Esophagus mucosa (tissue), 1 donor: ENCODE measurements around the gene KRT8. TPM values are rescaled to one million over a fixed set of nuclear protein-coding genes. Genes with fewer than 3 reads are reported as not detected.
A peak's percentile ranks its signal among the peaks of the same experiment; 100 is the strongest.

Source experiments
- ATAC-seq: fragments of 200-7000 bp; cut with Tn5 transposase; one replicate; pipeline ENCODE4 v1.9.1; 2020
- total RNA-seq: library from RNA; stranded (reverse); gene quantifications from one replicate; pipeline ENCODE4 v1.2.4, GENCODE V29; 2023
- donor health status: DM: yes; HTN: yes; CAD: no.

The KRT8 gene
- 40.1 TPM for total RNA-seq

DNA sequence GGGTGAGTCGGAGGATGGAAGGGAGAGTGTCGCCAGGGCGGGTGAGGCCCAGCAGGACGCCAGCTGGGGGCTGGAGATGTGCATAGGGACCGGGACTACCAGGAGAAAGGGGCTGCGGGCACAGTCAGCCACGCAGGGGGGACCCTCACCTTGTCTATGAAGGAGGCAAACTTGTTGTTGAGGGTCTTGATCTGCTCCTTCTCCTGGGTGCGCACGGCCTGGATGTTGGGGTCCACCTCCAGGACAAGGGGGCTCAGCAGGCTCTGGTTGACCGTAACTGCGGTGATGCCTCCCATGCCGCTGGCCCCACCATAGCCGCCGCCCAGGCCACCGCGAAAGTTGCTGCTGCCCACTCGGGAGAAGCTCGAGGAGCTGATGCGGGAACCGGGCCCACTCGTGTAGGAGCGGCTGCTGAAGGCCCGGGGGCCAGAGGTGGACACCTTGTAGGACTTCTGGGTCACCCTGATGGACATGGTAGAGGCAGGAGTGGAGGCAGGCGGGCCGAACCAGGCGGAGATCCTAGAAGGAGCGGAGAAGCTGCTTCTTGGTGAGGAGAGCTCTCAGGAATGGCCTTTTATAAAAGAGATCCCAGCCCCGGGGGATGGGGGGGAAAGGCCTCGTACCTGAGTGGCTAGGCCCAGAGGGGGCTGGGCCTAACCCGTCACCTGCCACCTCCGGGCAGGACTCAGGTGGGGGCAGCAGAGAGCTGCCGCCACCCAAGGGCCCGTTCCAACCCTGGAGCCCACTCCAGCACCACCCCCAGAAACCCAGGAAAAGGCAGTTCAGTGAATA lies at the start of gene KRT8:
TSS of gene KRT8 (minus strand) at position 568 of the 792 bp plus-strand sequence. CDS start at position 473, 95 bp downstream.
- ATAC-seq = peak; percentile 50

DNA sequence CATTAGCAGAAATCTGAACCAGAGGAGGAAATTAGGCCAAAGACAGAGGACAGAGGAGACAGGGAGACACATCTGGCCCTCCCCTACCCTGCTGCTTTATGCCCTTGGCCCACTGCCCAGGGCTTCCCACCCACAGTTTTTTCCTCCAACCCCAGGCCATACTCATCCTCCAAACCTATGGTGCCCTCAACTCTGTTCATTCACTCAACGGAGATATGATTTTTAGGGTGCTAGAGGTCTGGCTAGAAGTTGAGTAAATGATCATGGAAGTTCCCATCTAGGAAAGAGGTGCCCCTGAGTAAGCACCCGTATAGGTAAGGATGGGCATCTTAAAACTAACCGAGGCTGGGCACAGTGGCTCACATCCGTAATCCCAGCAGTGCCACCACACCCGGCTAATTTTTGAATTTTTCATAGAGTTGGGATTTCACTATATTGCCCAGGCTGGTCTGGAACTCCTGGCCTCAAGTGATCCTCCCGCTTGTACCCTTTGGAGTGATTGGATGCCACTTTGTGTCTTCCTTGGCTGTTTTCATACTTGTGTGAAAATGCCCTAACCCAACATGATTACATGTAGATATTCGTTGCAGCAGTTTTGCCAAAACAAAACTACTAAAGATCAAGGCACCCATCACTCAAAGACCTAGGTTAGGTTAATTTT lies 48.4 kb upstream of the KRT8 start:
- ATAC-seq = no peak

DNA sequence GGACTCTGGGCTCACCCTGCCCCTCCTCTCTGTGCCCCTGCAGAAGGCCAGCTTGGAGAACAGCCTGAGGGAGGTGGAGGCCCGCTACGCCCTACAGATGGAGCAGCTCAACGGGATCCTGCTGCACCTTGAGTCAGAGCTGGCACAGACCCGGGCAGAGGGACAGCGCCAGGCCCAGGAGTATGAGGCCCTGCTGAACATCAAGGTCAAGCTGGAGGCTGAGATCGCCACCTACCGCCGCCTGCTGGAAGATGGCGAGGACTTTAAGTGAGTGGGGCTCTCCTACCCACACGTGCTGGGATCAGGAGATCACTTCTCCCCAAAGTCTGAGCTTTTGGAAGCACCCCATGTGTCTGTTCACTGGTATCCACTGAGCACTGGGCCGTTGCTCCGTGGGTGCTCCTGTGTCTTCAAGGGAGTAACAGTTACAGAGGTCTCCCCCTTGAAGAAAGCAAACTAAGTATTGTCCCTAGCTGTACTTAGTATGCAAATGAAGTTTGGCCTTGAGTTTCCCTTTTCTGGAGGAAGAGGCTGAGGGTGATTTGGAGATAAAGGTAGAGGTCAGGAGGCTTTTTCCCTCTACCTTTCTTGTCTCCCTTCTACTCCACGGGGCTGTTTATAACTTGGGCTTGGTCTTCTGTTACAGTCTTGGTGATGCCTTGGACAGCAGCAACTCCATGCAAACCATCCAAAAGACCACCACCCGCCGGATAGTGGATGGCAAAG lies 47.4 kb upstream of the KRT8 start:
- no peak for ATAC-seq

DNA sequence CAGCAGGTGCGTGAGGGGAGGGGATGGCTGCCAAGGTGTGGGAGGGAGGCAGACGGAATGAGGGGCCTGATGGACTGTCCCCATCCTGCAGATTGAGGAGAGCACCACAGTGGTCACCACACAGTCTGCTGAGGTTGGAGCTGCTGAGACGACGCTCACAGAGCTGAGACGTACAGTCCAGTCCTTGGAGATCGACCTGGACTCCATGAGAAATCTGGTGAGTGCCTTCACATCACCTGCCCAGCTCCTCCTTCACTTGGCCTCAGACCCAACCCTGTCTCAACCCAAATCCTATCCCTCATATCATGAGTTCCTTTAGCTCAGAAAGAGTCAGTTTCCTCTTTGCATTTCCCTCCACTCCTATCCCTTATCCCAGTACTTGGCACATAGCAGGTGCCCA lies 46.8 kb upstream of the KRT8 start:
- no peak for ATAC-seq

DNA sequence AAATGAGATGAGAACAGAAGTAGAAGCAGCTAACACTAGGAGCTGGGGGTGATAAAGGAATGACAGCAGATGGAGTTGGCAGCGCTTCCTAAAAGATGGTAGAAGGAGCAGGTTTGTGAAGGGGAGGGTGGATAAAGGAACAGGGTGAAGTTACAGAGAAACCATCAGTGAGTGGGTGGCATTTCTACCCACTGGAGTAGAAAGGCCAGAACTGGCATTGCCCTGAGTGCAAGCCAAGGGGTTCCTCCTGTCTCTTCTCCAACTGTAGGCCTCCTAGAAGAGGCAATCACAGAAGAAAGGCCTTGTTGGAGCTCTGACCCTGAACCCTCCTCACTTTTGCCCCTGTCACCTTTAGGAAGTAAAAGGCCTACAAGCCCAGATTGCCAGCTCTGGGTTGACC lies 46.2 kb upstream of the KRT8 start:
- no peak for ATAC-seq

DNA sequence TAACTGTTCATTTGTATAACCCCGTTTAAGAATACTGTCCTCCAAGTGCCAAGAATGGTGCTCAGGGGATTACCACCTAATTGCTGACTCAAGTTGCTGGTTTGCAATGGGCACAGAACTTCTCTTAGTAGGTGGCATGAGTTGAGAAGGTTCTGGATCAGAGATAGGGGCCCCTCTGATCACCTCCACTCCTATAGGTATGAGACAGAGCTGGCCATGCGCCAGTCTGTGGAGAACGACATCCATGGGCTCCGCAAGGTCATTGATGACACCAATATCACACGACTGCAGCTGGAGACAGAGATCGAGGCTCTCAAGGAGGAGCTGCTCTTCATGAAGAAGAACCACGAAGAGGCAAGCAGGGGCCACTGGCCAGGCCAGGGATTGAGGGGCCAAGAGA lies 45.7 kb upstream of the KRT8 start:
- no peak for ATAC-seq

DNA sequence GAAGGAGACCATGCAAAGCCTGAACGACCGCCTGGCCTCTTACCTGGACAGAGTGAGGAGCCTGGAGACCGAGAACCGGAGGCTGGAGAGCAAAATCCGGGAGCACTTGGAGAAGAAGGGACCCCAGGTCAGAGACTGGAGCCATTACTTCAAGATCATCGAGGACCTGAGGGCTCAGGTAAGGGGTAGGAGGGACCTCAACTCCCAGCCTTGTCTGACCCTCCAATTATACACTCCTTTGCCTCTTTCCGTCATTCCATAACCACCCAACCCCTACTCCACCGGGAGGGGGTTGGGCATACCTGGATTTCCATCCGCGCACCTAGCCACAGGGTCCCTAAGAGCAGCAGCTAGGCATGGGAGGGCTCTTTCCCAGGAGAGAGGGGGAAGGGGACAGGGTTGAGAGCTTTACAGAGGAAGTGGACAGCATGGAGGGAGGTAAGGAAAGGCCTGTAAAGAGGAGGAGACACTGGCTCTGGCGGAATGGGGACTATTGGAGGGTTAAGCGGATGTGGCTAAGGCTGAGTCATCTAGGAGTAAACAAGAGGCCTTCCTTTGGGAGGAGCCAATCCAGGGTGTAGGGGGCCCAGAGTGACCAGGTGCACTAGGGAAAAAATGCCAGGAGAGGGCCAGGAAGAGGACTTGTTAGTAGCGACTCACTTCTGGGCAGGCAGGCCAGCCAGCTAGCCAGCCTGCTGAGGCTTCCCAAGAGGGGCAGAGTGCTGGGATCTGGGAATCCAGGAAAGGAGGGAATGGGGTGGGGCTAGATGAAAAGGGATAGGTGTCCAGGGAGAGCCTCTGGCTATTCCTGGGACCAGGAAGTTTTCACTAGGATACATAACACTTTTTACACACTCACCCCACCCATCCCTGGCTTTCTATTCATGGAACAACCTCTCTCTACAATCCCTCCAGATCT lies 44.8 kb upstream of the KRT8 start:
- ATAC-seq = peak; percentile 93

DNA sequence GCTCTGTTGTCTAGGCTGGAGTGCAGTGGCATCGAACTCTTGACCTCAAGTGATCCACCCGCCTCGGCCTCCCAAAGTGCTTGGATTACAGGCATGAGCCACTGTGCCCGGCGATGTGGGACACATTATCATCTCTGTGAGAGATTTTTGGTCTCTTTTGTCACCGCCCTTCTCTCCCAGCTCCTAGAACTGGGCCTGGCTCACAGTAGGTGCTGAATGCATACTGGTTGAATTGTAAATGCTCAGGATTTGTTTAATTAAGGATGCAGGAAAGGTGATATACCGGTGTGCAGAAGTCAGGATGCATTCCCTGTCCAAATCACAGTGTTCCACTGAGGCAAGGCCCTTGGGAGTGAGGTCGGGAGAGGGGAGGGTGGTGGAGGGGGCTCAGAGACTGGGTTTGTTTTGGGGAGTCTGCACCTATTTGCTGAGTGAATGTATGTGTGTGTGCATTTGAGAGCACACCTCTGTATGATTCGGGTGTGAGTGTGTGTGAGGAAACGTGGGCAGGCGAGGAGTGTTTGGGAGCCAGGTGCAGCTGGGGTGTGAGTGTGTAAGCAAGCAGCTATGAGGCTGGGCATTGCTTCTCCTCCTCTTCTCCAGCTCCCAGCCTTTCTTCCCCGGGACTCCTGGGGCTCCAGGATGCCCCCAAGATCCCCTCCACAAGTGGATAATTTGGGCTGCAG lies 43.0 kb upstream of the KRT8 start:
- no peak for ATAC-seq

DNA sequence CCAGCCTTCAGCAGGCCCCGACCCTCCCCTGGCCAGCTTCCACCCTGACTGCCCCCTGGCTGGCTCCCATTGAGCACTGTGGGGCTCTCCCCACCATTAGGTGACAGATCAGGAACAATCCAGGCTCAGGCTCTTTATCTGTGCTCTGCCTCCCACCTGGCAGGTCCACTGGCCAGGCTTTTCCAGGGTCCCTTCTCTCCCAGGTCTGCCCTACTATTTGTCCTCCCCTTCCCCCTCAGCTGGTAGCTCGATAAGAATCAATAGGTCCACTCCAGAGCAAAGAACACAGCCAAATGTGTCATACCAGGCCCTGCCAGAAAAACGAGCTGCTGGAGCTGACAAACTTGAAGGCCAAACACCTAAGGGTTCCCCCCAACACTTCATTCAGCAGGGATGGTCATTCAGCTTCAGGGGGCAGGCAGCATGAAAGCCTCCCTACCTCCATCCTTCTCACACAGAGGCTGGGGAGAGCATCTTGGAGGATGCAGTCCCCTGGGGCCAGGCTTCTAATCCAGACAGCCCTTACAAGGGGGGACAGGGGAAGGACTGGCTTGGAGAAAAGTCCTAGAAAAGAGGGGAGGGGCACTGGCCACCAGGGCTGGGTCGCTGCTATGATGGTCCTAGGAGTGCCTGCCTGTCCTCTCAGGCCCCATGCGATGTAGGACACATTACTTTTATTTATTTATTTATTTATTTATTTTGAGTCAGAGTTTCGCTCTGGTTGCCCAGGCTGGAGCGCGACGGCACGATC lies 42.1 kb upstream of the KRT8 start:
- ATAC-seq = no peak

DNA sequence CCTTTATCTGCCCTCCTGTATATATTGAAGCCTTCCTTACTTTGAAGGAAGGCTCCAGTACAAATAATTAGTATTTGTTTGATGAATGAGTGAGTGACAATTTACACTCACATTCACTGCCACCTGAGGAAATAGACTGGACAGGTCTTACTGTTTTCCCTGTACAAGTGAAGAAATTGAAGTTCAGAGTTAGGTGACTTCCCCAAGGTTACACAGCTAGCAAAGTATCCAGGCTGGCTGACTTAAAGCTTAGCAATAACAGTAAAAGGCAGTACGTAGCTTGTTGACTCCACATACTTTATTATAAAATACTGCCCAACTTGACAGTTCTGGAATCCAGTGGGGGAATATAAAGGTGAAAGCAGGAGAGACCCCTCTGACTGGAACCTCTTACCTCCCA lies 41.5 kb upstream of the KRT8 start:
- no peak for ATAC-seq

DNA sequence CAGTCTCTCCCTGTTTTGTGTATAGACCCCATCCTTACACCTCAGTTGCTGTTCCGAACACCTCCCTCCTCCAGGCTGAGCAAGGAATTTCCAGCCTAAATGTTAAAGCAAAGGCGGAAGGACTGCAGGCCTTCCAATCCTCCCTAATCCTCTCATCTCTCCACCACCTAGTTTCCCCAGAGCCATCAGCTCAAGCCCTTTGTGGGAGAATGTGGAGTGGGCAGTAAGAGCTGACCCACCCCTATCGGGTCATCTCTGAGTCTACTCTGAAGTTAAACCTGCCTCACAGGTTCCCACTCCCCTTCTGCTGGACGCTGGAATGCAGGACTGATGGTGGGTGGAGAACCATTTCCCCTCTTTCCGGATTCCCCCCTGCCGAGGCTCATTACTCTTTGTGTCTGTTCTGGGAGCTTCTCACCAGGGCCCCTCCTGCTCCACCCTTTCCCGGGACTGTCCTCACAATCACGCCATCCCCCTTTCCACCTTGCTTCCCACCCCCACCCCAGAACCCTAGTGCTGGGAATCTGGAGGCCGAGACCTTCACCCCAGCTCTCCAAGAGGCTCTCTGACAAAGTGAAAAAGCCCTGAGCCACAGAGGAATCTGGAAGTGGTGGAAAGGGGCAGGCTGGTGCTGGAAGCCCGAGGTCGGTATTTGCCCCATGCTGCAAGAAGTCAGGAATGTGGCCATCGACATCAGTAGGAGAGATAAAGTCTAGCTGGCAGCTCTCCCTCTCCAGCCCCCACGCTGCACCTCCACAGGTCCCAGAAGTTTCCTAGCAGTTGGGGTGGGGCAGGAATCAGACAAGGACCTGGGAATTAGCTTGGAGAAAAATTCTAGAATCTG lies 40.7 kb upstream of the KRT8 start:
- no peak for ATAC-seq

DNA sequence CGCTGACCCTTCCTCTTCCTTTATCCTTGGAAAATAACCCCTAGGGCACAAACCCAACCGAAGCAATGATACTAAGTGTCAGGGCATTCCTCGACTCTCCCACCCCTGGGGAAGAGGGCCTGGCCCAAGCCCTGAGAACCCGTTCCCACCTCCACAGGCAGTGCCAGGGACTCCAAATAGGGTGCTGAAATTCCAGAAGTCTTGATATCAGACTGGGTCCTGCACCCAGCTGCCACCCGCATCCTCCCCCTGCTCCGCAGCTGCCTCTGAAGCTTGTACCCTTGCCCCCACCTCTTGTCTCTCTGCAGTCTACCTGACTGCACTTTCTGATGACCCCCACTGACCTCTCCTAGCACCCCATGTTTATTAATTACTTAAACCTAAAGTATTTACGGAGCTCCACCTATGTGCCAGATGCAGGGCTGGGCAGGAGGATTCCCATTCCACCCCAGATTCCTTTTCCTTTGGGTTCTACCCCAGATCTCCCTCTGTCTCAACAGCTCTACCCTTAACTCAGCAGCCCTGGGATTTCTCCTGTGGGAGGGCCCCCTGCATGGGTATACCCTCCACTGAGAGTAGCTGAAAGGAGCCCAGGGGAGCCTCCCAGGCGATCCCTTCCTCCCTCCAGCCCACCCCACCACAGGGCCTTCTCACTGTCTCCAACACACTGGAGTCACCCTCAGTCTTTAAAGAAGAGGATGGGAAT lies 40.0 kb upstream of the KRT8 start:
- no peak for ATAC-seq

DNA sequence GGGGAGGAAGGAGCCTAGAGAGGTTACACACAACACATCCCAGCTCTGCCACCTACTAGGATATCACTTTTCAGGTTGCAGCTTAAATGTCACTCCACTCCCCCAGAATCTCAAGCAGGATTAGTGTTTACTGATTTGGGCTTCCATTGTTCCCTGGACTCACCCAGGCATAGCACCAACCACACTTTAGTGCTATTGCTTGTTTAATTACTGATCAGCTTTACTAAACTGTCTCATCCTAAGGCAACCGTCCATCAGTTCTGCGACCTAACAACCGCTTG lies 38.0 kb upstream of the KRT8 start:
- ATAC-seq = no peak

DNA sequence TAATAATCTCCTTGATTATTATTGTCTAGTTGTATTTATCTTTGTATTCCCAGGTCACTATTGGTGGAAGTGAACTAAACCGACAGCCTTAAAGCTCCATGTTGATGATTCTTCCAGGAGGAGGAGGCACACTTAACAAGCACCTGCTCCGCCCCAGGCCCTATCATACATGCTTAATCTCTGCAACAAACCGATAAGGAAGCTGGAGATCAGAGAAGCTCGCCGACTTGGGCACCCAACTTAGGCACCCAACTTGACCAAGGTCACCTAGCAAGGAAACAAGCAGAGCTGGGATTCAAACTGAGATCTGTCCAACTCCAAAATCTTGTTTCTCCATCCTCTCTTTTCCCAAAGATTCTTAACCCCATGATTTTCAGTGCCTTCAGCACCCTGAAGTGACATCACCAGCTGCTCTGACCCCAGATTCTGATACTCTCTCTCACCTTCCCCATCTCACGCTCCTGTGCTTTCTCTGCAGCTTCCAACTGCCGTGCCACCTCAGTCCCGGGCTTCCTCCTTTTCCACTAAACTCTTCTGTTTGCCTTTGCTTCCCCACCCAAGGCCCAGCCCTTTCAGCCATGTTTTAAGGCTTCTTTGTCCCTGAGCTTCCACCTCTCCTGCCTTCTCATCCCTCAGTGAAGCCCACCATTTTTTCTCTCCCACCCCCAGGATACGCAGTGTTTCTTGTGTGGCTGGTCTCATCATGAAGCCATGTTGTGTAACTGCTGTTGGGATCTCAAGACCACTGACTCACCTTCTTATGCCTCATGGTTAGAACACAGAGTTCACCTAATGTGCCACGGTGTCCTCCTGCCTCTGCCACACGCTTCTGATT lies 37.4 kb upstream of the KRT8 start:
- no peak for ATAC-seq

DNA sequence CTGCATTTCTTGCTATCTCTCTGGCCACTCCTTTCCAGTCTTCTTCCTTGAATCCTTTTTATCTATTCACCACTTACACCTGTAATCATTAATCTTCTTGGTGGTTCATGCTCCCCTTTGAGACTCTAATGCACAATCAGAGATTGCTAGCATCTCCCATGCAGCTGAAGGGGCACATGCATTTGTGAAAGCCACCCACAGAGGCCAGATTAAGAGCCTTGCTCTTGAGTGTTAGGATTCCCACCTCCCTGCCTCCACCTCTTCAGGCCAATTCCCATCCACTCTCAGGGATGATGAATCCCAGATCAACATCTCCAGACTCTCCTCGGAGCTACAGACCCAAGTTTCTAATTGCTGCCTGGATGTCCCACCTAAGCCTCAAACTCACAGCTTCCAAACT lies 24.7 kb upstream of the KRT8 start:
- ATAC-seq = no peak

DNA sequence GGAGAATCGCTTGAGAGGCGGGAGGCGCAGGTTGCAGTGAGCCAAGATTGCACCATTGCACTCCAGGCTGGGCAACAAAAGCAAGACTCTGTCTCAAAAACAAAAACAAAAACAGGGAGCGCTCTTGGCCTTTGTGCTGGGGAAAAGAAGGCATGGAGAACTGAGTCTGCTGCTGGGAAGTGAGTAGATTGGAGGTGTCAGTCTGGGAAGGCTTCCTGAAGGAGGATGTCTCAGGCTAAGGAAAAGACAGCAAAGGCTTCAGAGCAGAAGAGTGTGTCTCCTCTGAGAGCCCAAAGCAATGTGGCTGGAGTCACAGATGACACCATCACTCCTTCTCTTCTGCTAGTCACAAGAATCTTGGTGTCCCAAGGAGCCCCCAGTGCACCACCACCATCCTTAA lies 23.1 kb upstream of the KRT8 start:
- ATAC-seq = no peak

DNA sequence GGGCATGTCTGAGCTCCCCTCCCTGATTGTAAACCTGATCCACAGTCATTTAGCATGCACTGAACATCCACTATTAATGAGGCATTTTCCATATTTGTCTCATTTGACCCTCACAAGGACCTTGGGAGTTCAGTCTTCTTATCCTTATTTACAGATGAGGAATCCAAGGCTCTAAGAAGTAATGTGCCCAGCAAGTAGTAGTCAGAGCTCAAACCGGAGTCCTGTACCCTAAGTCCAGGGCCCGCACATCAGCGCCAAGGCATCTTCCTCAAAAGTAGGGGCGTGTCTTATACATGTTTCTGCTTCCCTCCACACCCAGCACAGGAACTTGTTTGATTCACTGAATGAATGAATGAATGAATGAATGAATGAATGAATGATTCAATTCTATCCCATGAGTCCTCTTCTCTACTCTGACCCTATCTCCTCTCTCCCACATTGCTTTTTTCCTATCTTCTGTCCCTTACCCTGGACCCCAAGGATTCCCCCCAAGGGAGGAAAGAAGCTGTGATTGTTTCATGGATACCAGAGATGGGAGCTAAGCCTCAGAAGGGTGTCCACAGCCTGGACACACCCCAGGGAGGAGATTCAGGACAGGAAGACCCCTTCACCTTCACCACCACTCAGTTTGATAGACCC lies 21.8 kb upstream of the KRT8 start:
- no peak for ATAC-seq
